Measurements from ENCODE around the gene GPSM1. TPM values are rescaled to one million over a fixed set of nuclear protein-coding genes. Genes with fewer than 3 reads are reported as not detected.

GPSM1 gene
- total RNA-seq, 4 donors from 2014 or later: 0.98 to 1.7 (median 1.2) TPM; not detected in 1

DNA sequence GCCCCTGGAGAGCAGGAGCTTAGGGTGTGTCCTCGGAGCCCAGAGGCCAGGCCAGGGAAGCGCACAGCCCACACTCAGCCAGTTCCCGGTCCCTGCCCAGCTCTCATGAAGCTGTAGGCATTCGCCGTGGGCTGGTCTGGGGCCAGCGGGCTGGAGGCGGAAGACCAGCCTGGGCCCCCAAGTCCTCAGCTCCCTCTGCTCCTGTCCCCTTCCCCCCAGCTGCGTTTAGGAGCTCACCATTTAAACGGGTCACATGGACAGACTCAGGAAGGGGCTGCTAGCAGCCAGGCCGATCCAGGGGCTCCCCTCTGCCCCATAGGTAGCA lies 18.8 kb downstream of the GPSM1 start:
- TF ChIP-seq POLR2A (IDR thresholded peaks at IDR 0.05) (no peak), CTCF (IDR thresholded peaks at IDR 0.05 in 4 of 5, conservative IDR thresholded peaks at IDR 0.05 in 1 of 5) (no peak)
- Histone ChIP-seq H3K36me3 (no peaks in the 10 kb centered on the region), H3K4me3 (no peak overlapping the region), H3K27ac (no peak overlapping the region), H3K27me3 (peaks cover 7 to 33% (median 20%) of the 10 kb centered on the region in 3 donors), H3K4me1 (peaks cover 0 to 5% of the 10 kb centered on the region in 2 donors), H3K9me3 (no peaks in the 10 kb centered on the region)
- intact Hi-C loops (cut with DNase I; ENCODE audit: low total_unique reads) (no loop called here), in situ Hi-C loops (cut with MboI; ENCODE audit: low sequenced_read_pairs in 4 of 4) (no loop called here)
- ATAC-seq: no peak
- DNase-seq: no peak

DNA sequence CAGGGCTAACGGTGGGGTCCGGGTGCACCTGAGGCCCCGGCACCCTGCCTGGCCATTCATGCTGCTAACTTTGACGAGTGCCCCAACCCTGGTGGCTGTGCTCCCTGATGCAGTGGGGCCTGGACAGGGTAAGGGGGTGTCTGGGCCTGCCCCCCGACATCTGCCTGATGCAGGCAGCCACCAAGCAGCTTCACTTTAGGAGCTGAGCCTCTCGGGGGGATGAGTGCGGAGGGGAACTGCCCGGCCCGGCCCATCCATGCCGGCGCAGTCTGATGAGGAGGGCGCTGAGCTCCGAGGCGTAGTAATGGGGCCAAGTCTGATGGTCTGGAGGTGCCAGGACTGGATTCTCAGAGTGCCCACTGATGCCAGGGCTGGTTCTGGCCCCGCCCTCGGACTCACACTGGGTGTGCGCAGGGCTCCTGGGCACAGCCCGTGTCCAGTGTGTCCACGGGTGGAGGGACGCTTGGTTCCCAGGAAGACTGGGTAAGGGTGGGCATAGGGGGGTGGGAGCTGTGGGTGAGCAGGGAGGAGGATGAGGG lies 19.7 kb downstream of the GPSM1 start:
- H3K27me3 ChIP-seq: peaks cover 7 to 33% (median 14%) of the 10 kb centered on the region in 3 donors
- TF ChIP-seq CTCF (IDR thresholded peaks at IDR 0.05 in 4 of 5, conservative IDR thresholded peaks at IDR 0.05 in 1 of 5) (no peak), POLR2A (IDR thresholded peaks at IDR 0.05) (no peak)
- no peak for DNase-seq
- H3K4me1 ChIP-seq: peaks cover 0 to 5% of the 10 kb centered on the region in 2 donors
- no peak for ATAC-seq
- in situ Hi-C loops (cut with MboI; ENCODE audit: low sequenced_read_pairs in 4 of 4) (no loop called here), intact Hi-C loops (cut with DNase I; ENCODE audit: low total_unique reads) (no loop called here)
- no peak overlapping the region for H3K27ac ChIP-seq
- H3K4me3 ChIP-seq: no peak overlapping the region
- no peaks in the 10 kb centered on the region for H3K36me3 ChIP-seq
- H3K9me3 ChIP-seq: no peaks in the 10 kb centered on the region

- peaks cover 7 to 28% (median 7%) of the 10 kb centered on the region in 3 donors for H3K27me3 ChIP-seq
- no peak overlapping the region for H3K27ac ChIP-seq
- intact Hi-C loops (cut with DNase I; ENCODE audit: low total_unique reads) (no loop called here), in situ Hi-C loops (cut with MboI; ENCODE audit: low sequenced_read_pairs in 4 of 4) (no loop called here)
- H3K4me3 ChIP-seq: no peak overlapping the region
- no peak for TF ChIP-seq CTCF (IDR thresholded peaks at IDR 0.05 in 4 of 5, conservative IDR thresholded peaks at IDR 0.05 in 1 of 5)
- no peak for TF ChIP-seq POLR2A (IDR thresholded peaks at IDR 0.05)
- DNase-seq (no peak), ATAC-seq (no peak)
- H3K4me1 ChIP-seq: no peaks in the 10 kb centered on the region
- no peaks in the 10 kb centered on the region for H3K36me3 ChIP-seq
- H3K9me3 ChIP-seq: no peaks in the 10 kb centered on the region
These were observed 20.3 kb downstream of the GPSM1 start for GRCh38 chr9:136347472-136348256.

GRCh38 chr9:136348691-136349090 lies 21.4 kb downstream of the GPSM1 start:
- H3K27ac ChIP-seq: no peak overlapping the region
- intact Hi-C loops (cut with DNase I; ENCODE audit: low total_unique reads): no loop called here
- TF ChIP-seq CTCF (IDR thresholded peaks at IDR 0.05 in 4 of 5, conservative IDR thresholded peaks at IDR 0.05 in 1 of 5) (no peak), POLR2A (IDR thresholded peaks at IDR 0.05) (no peak)
- H3K4me1 ChIP-seq: no peaks in the 10 kb centered on the region
- H3K9me3 ChIP-seq: no peaks in the 10 kb centered on the region
- H3K27me3 ChIP-seq: peaks cover 0 to 20% (median 7%) of the 10 kb centered on the region in 3 donors
- H3K4me3 ChIP-seq: no peak overlapping the region
- no peaks in the 10 kb centered on the region for H3K36me3 ChIP-seq
- ATAC-seq: no peak
- in situ Hi-C loops (cut with MboI; ENCODE audit: low sequenced_read_pairs in 4 of 4): no loop called here
- no peak for DNase-seq
